Measurements from ENCODE around the gene ZSWIM1.

Gene ZSWIM1

GRCh38 chr20:45909336-45909808 lies 28.3 kb downstream of the ZSWIM1 start:
- no peak for DNase-seq (ENCODE audit: low read depth)

- DNase-seq (ENCODE audit: low read depth), result no peak
Measured at GRCh38 chr20:45909817-45910669, 29.0 kb downstream of the ZSWIM1 start.

GRCh38 chr20:45910670-45911485 lies 29.9 kb downstream of the ZSWIM1 start:
- peak; percentile 100 for DNase-seq (ENCODE audit: low read depth)

DNA sequence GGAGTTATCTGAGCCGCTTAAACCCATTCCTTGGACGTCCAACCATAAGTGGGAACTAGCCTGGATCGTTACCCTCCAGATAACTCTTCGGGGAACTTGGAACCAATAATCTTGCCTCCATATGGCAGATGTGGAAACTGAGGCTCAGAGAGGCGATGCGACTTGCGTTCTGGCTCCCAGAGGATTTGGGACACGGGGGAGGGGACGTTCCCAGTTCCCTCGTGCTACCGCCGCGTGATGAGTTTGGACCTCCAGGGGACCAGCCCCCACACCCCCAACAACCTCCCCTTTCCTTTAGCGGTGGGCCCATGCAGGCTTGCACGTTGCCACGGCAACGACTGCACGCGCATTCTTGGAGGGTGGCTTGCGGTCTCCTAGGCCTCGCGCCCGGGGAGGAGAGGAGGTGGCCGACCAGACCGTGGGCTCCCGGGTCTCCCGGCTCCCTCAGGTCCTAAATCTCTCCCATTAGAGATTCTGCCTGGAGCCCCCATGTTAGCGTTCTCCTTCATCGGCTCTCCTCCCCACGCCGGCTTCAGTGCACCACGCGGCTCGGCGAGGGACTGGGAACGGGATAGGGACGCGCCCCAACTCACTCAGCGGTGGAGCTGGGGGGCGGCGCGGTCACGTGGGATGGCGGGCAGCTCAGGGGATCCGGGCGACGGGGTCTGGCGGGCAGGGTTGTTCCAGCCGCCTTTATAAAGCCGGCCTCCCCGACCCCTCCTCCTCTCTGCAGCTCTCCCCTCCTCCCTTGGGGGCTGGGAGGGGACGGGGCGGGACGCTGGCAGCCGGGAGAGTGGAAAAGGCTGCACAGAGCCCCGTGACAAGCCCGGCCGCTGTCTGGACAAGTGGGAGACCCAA lies 30.7 kb downstream of the ZSWIM1 start, which contains the start of gene PLTP:
Gene PLTP (minus strand): TSS at position 670 of the 858 bp plus-strand sequence. CDS start 703 bp downstream, outside the sequence.
- DNase-seq (ENCODE audit: low read depth), result peak; percentile 54

DNA sequence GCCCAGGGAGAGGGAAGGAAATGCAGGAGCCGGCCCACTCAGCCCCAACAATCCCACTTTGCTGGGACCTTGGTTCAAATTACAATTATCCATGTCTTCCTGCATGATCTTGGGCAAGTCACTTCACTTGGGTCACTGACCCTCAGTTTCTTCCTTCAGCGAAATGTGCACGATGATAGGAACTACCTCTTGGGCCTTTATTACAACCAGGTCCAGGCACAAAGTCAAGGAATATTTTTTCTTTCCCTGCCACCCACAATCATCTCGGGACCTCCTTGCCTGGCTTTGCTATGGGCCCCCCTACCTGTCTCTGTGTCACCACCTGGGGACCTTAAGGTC lies 31.3 kb downstream of the ZSWIM1 start:
- no peak for DNase-seq (ENCODE audit: low read depth)

DNA sequence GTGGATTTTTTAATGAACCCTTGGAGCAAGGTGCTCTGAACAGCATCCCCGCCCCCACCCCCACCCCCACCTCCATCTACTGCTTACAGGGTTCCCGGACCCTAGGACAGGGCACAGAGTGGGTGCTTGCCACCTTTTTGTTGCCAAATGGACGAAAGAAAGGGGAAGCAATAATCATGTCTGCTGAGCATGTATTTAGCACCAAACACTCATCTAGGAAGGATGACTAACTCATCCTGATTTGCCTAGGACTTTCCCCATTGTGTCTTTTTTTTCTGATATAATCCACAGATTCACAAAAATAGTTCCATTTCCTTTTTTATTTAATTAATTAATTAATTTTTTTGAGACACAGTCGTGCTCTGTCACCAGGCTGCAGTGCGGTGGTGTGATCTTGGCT lies 32.1 kb downstream of the ZSWIM1 start:
- DNase-seq (ENCODE audit: low read depth), result no peak

GRCh38 chr20:45917790-45918141 lies 36.7 kb downstream of the ZSWIM1 start:
- DNase-seq (ENCODE audit: low read depth), result no peak

GRCh38 chr20:45918182-45918737 lies 37.2 kb downstream of the ZSWIM1 start:
- no peak for DNase-seq (ENCODE audit: low read depth)

DNA sequence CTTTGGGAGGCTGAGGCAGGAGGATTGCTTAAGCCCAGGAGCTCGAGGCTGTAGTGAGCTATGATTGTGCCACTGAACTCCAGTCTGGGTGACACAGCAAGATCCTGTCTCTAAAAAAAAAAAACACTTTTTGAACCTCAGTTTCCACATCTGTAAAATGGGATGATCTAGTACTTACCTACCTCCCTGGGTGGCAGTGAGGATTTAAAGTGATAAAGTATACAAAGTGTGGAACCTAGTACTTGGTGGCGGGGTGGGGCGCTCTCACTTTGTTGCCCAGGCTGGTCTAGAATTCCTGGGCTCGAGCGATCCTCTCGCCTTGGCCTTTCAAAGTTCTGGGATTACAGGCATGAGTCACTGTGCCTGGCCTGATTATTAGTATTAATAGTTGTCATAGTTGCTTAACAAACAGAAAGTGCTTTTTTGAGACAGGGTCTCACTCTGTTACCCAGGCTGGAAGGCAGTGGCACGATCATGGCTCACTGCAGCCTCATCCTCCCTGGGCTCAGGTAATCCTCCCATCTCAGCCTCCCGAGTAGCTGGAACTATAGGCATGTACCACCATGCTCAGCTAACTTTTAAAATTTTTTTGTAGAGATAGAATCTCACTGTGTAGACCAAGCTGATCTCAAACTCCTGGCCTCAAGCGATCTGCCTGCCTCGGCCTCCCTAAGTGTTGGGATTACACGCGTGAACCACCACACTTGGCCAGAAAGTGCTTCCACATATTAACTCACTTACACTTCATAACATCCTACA lies 37.9 kb downstream of the ZSWIM1 start:
- DNase-seq (ENCODE audit: low read depth), result no peak

GRCh38 chr20:45919542-45920399 lies 38.7 kb downstream of the ZSWIM1 start:
- no peak for DNase-seq (ENCODE audit: low read depth)

GRCh38 chr20:45920462-45921336 lies 39.7 kb downstream of the ZSWIM1 start:
- DNase-seq (ENCODE audit: low read depth), result no peak

DNA sequence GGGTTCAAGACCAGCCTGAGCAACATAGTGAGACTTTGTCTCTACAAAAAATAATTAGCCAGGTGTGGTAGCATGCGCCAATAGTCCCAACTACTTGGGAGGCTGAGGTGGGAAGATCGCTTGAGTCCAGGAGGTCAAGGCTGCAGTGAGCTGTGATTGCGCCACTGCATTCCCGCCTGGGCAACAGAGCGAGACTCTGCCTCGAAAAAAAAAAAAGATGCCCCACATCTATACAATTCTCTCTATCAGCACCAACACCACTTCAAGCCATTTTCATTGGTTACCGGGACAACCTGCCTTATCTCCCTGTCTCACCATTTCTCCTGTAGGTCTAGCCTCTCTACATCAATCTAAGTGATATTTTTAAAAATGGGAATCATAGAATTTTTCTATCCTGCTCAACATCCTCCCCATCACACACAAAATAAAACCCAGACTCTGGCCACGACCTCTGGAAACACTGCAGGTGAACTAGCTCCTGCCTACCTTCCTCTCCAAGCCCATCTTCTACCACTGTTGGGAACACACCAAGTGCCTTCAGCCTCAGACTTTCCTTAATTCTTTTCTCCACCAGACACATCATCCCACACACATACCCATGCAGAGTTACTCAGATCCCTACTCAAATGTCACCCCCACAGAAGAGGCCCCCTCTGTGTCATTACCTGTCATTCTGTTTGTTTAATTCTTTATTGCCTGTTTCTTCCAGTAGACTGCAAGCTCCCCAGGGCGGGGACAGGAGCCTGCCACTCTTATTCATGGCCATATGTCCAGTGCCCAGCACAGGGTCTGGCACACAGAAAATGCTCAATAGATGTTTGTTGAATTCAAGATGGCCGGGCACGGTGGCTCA lies 40.5 kb downstream of the ZSWIM1 start:
- DNase-seq (ENCODE audit: low read depth), result no peak

- no peak for DNase-seq (ENCODE audit: low read depth)
Measured at GRCh38 chr20:45924391-45925261, 43.6 kb downstream of the ZSWIM1 start.

- DNase-seq (ENCODE audit: low read depth), result no peak
Measured at GRCh38 chr20:45925821-45926506, 44.9 kb downstream of the ZSWIM1 start.

- DNase-seq (ENCODE audit: low read depth), result no peak
Measured at GRCh38 chr20:45926731-45927070, 45.7 kb downstream of the ZSWIM1 start.

- no peak for DNase-seq (ENCODE audit: low read depth)
Measured at GRCh38 chr20:45927071-45927878, 46.2 kb downstream of the ZSWIM1 start.
